IPS DF 4.7 (cell line): ENCODE results near the gene CYP4Z1.
"Not testable (repeated sequence)": the region's sequence is repeated elsewhere in the genome, so short reads cannot be mapped to it uniquely, and the experiment has no call there.

Source experiments
- DNase-seq: peaks from one replicate; pipeline ENCODE4 v3.0.0-alpha.2; 2013; ENCODE audit warnings: low spot score; ENCODE audit errors: extremely low read depth

The CYP4Z1 gene

GRCh38 chr1:47128221-47128620 is 61.2 kb downstream of the CYP4Z1 start:
- no peak for DNase-seq

- DNase-seq: not testable (repeated sequence)
Observed at GRCh38 chr1:47128854-47129253, 61.8 kb downstream of the CYP4Z1 start.

GRCh38 chr1:47129489-47130230 is 62.6 kb downstream of the CYP4Z1 start:
- not testable (repeated sequence) for DNase-seq

- not testable (repeated sequence) for DNase-seq
Observed at GRCh38 chr1:47132665-47133064, 65.6 kb downstream of the CYP4Z1 start.

GRCh38 chr1:47137198-47137597 is 70.2 kb downstream of the CYP4Z1 start, which contains the start of gene CYP4A22:
Gene CYP4A22, plus strand, starts transcription at chr1:47137441. Its CDS starts 45 bp downstream, at chr1:47137486.
- no peak for DNase-seq

- no peak for DNase-seq
Observed at GRCh38 chr1:47137925-47138615, 71.0 kb downstream of the CYP4Z1 start.

GRCh38 chr1:47140358-47140757 is 73.3 kb downstream of the CYP4Z1 start:
- not testable (repeated sequence) for DNase-seq

GRCh38 chr1:47143654-47144053 is 76.6 kb downstream of the CYP4Z1 start:
- DNase-seq: not testable (repeated sequence)

- DNase-seq: not testable (repeated sequence)
Observed at GRCh38 chr1:47146495-47146894, 79.5 kb downstream of the CYP4Z1 start.

- no peak for DNase-seq
Observed at GRCh38 chr1:47147047-47147785, 80.2 kb downstream of the CYP4Z1 start.

- not testable (repeated sequence) for DNase-seq
Observed at GRCh38 chr1:47149162-47149561, 82.1 kb downstream of the CYP4Z1 start.

- DNase-seq: not testable (repeated sequence)
Observed at GRCh38 chr1:47156457-47156856, 89.4 kb downstream of the CYP4Z1 start.

GRCh38 chr1:47157957-47158356 is 90.9 kb downstream of the CYP4Z1 start:
- not testable (repeated sequence) for DNase-seq

- no peak for DNase-seq
Observed at GRCh38 chr1:47160716-47161115, 93.7 kb downstream of the CYP4Z1 start.

GRCh38 chr1:47161298-47162040 is 94.4 kb downstream of the CYP4Z1 start:
- no peak for DNase-seq

GRCh38 chr1:47164552-47164951 is 97.5 kb downstream of the CYP4Z1 start:
- no peak for DNase-seq
